Natural killer cell (primary cell): ENCODE data around the gene TADA2A. TPM values are rescaled to one million over a fixed set of nuclear protein-coding genes. Genes with fewer than 3 reads are reported as not detected.
A peak's percentile ranks its signal among the peaks of the same experiment; 100 is the strongest.

Experiments
- ATAC-seq, 3 donors: fragments of 150-1000 bp in 2 of 3; fragments of 200-7000 bp in 1 of 3; cut with Tn5 transposase; 1 replicate in 1 of 3; 2 replicates in 2 of 3; pipeline ENCODE4 v1.10.0; 2021; ENCODE audit warnings: mild to moderate bottlenecking in 2 of 3, moderate library complexity in 2 of 3
- DNase-seq, 2 donors: peaks; one replicate each; pipeline versions ENCODE4 v3.0.0 to v3.0.0-alpha.2; 2013 to 2021; ENCODE audit warnings: mixed read lengths in 1 of 2
- H3K27ac ChIP-seq: one replicate; pipeline ENCODE4 v1.5.1; 2013; ENCODE audit warnings: mild to moderate bottlenecking, low read length
- H3K27me3 ChIP-seq: one replicate; pipeline ENCODE4 v1.6.1; 2013; ENCODE audit warnings: low read length; ENCODE audit not compliant: control insufficient read depth, insufficient read depth
- H3K36me3 ChIP-seq: one replicate; pipeline ENCODE4 v1.6.1; 2013; ENCODE audit warnings: low read length; ENCODE audit not compliant: control insufficient read depth, insufficient read depth
- H3K4me1 ChIP-seq: one replicate; pipeline ENCODE4 v1.6.1; 2013; ENCODE audit warnings: low read length; ENCODE audit not compliant: control insufficient read depth, insufficient read depth
- H3K4me3 ChIP-seq: one replicate; pipeline ENCODE4 v1.5.1; 2013; ENCODE audit warnings: low read length
- H3K9me3 ChIP-seq: one replicate; pipeline ENCODE4 v1.6.1; 2013; ENCODE audit warnings: low read length; ENCODE audit not compliant: control insufficient read depth, insufficient read depth
- H3K27ac Mint-ChIP-seq, 2 donors: one replicate each; pipeline ENCODE4 v1.8.0; 2022; ENCODE audit warnings: mild to moderate bottlenecking in 2 of 2, mixed read lengths in 2 of 2, moderate library complexity in 1 of 2
- H3K27me3 Mint-ChIP-seq, 2 donors: one replicate each; pipeline ENCODE4 v1.8.0; 2022; ENCODE audit warnings: low read depth in 2 of 2, mixed read lengths in 2 of 2
- H3K36me3 Mint-ChIP-seq: one replicate; pipeline ENCODE4 v1.8.0; 2022; ENCODE audit warnings: mixed read lengths
- H3K4me1 Mint-ChIP-seq, 2 donors: one replicate each; pipeline ENCODE4 v1.8.0; 2022; ENCODE audit warnings: mixed read lengths in 2 of 2
- H3K4me3 Mint-ChIP-seq: one replicate; pipeline ENCODE4 v1.8.0; 2022; ENCODE audit warnings: mild to moderate bottlenecking, moderate library complexity, mixed read lengths
- H3K9me3 Mint-ChIP-seq, 2 donors: one replicate each; pipeline ENCODE4 v1.8.0; 2022; ENCODE audit warnings: mixed read lengths in 2 of 2
- WGBS: methylation state at CpG from one replicate; pipeline ENCODE4 v1.1.7; 2013; ENCODE audit warnings: missing lambda C conversion rate; ENCODE audit not compliant: insufficient coverage; 5-methylcytosine and 5-hydroxymethylcytosine counted together
- intact Hi-C: fragments of 100-400 bp; cut with micrococcal nuclease; formaldehyde crosslinking; loops from one replicate; pipeline ENCODE4 v1.14.2; 2022
- total RNA-seq, 4 donors: library from RNA; stranded (reverse); fragments of 120-200 nt in 1 of 4; gene quantifications; one replicate each; pipeline versions ENCODE4 v1.2.3 to v1.2.4, GENCODE V29; 2013 to 2022
- TF ChIP-seq, protein P1 (sequence below): fragments of 200-600 bp; IDR thresholded peaks from one replicate; pipeline ENCODE4 v1.8.0; 2022; ENCODE audit warnings: antibody characterized with exemption

TADA2A gene
- total RNA-seq, 3 donors from 2014 or later (not counting 1 experiment from before 2014, with no cell fraction given): 14.8 to 28.1 (median 26.7) TPM

DNA sequence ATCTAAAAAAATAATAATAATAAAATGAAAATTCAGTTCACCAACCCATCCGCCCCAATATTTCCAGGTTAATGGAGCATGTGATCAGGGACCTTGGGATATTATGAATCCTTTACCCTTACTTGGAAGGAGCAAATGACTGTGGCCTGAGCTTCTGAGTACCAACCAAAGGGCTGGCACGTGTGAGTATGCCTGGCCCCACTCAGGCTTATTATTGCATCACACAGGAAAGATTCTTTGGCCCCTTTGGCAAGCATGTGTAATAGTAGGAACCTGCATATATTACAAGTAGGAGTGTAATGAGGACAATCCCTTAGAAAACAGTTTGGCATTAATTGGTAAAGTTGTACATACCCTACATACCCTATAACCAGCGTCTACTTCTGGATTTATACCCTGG, 38.1 kb upstream of the TADA2A start:
- Histone ChIP-seq H3K36me3 (no peaks in the 10 kb centered on the region), H3K27ac (no peak overlapping the region), H3K4me1 (no peaks in the 10 kb centered on the region), H3K27me3 (no peaks in the 10 kb centered on the region), H3K4me3 (no peak overlapping the region), H3K9me3 (no peaks in the 10 kb centered on the region)
- DNase-seq (no peak), ATAC-seq (no peak)
- H3K4me1 Mint-ChIP-seq: peaks cover 0 to 4% of the 10 kb centered on the region in 2 donors
- no peak overlapping the region for H3K4me3 Mint-ChIP-seq
- no peaks in the 10 kb centered on the region for H3K36me3 Mint-ChIP-seq
- WGBS: no CpG with 5 or more reads among the region's 3 CpGs
- H3K27ac Mint-ChIP-seq: no peak overlapping the region
- H3K27me3 Mint-ChIP-seq: no peaks in the 10 kb centered on the region
- H3K9me3 Mint-ChIP-seq: no peaks in the 10 kb centered on the region
- intact Hi-C loops: no loop called here
- TF ChIP-seq, protein P1, sequence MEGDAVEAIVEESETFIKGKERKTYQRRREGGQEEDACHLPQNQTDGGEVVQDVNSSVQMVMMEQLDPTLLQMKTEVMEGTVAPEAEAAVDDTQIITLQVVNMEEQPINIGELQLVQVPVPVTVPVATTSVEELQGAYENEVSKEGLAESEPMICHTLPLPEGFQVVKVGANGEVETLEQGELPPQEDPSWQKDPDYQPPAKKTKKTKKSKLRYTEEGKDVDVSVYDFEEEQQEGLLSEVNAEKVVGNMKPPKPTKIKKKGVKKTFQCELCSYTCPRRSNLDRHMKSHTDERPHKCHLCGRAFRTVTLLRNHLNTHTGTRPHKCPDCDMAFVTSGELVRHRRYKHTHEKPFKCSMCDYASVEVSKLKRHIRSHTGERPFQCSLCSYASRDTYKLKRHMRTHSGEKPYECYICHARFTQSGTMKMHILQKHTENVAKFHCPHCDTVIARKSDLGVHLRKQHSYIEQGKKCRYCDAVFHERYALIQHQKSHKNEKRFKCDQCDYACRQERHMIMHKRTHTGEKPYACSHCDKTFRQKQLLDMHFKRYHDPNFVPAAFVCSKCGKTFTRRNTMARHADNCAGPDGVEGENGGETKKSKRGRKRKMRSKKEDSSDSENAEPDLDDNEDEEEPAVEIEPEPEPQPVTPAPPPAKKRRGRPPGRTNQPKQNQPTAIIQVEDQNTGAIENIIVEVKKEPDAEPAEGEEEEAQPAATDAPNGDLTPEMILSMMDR: no peak

DNA sequence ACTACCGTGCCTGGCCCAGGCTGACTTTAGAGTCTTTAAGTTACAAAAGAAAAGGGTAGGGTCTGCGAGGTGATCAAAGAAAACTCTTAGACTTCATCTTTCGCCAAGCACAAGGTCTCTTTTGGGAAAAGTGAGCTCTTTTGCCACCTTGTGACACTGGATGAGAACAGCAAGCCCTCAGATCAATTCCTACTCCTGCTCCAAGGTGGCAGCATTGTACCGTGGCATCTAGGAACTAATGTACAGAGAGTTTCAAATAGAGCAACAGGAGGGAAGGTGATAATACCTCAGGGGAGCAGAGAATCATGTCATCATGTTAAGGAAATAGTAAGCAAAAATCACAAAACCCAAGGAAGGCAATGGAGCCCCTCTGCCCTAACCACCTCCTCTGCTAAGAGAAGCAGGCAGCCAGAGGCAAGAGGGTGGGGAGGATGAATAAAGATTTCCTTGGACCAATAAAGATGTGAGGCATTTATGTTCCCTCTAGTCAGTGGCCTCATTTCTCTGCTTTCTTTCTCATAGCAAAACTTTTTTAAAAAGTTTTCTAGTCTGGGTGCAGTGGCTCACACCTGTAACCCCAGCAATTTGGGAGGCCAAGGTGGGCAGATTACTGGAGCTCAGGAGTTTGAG, 33.0 kb upstream of the TADA2A start:
- H3K27ac ChIP-seq: no peak overlapping the region
- Mint-ChIP-seq H3K27me3 (no peaks in the 10 kb centered on the region), H3K4me1 (peaks cover 0 to 7% of the 10 kb centered on the region in 2 donors), H3K4me3 (no peak overlapping the region), H3K36me3 (no peaks in the 10 kb centered on the region), H3K27ac (no peak overlapping the region), H3K9me3 (no peaks in the 10 kb centered on the region)
- intact Hi-C loops: loop anchor here (2.0 to 5.0 kb wide), 2 partner anchors 419 to 771 kb away; no protein-coding TSS in a partner anchor
- 16% methylated on average over 3 of the region's 4 CpGs for WGBS
- no peaks in the 10 kb centered on the region for H3K4me1 ChIP-seq
- no peaks in the 10 kb centered on the region for H3K9me3 ChIP-seq
- H3K27me3 ChIP-seq: no peaks in the 10 kb centered on the region
- no peak overlapping the region for H3K4me3 ChIP-seq
- TF ChIP-seq, protein P1: peak; percentile 76
- peak; percentile 29 to 84 for DNase-seq
- peak; percentile 76 to 99 (median 98) for ATAC-seq
- no peaks in the 10 kb centered on the region for H3K36me3 ChIP-seq

DNA sequence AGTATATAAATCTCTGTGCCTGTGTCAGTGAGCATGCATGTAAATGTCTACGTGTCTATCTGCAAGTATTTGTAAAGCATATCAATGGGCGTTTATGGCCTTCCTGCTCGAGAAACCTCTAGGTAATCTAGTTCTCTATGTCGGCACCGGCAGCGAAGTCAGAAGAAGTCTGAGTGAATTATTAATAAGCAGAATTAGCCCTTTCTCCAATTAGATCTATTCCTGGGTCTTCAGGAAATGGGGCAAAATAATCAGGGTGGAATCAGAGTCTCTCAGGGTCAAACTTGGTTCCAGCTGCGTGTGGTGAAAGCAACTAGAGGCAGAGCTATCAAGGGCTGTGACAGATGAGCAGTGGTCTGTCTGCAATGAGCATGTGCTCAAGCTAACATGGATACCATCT, 31.0 kb upstream of the TADA2A start, which contains the start of gene C17orf78:
C17orf78 (plus strand) TSS at position 280 of the 400 bp plus-strand sequence; CDS start at position 388, 108 bp downstream.
- Mint-ChIP-seq H3K27me3 (no peaks in the 10 kb centered on the region), H3K9me3 (no peaks in the 10 kb centered on the region), H3K4me3 (no peak within 1 kb of the TSS), H3K27ac (no peak within 1 kb of the TSS), H3K4me1 (peaks cover 0 to 7% of the 10 kb centered on the region in 2 donors), H3K36me3 (no peaks in the 10 kb centered on the region)
- Histone ChIP-seq H3K36me3 (no peaks in the 10 kb centered on the region), H3K27ac (no peak within 1 kb of the TSS), H3K9me3 (no peaks in the 10 kb centered on the region), H3K4me3 (no peak within 1 kb of the TSS), H3K27me3 (no peaks in the 10 kb centered on the region), H3K4me1 (no peaks in the 10 kb centered on the region)
- no peak for DNase-seq
- TF ChIP-seq, protein P1: no peak
- ATAC-seq: no peak
- 97% methylated on average over 7 of the region's 7 CpGs for WGBS
- intact Hi-C loops: no loop called here

DNA sequence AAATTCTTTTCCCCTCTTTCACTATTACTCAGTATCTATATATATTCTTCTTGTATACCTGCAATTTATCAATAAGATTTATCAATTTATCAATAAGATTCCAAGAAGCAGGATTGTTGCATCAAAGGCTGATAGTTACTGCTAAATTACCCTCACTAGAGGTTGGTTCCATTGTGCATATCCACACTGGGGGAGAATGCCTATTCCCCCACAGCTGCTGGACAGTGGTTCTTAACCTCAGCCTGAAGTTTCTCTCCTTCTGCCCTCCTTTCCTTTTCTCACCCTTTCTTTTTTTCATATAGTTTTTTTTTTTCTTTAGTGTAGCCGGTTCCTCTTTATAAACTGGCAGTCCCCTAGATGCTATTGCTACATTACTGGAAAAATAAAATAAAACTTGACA, 24.6 kb upstream of the TADA2A start:
- H3K9me3 Mint-ChIP-seq: no peaks in the 10 kb centered on the region
- H3K27me3 Mint-ChIP-seq: no peaks in the 10 kb centered on the region
- WGBS: no CpG with 5 or more reads among the region's 1 CpG
- Histone ChIP-seq H3K36me3 (no peaks in the 10 kb centered on the region), H3K9me3 (no peaks in the 10 kb centered on the region), H3K27ac (no peak overlapping the region), H3K4me3 (no peak overlapping the region), H3K27me3 (no peaks in the 10 kb centered on the region), H3K4me1 (no peaks in the 10 kb centered on the region)
- H3K4me1 Mint-ChIP-seq: no peaks in the 10 kb centered on the region
- no peak overlapping the region for H3K27ac Mint-ChIP-seq
- DNase-seq (no peak), ATAC-seq (no peak)
- intact Hi-C loops: no loop called here
- TF ChIP-seq, protein P1: no peak
- no peak overlapping the region for H3K4me3 Mint-ChIP-seq
- H3K36me3 Mint-ChIP-seq: no peaks in the 10 kb centered on the region
